ENCODE data around the gene SLAMF8. TPM values are rescaled to one million over a fixed set of nuclear protein-coding genes. Genes with fewer than 3 reads are reported as not detected.

The SLAMF8 gene
- not detected for polyA plus RNA-seq (2013, experiment 1 of 2)
- polyA plus RNA-seq (2013, experiment 2 of 2), result not detected

DNA sequence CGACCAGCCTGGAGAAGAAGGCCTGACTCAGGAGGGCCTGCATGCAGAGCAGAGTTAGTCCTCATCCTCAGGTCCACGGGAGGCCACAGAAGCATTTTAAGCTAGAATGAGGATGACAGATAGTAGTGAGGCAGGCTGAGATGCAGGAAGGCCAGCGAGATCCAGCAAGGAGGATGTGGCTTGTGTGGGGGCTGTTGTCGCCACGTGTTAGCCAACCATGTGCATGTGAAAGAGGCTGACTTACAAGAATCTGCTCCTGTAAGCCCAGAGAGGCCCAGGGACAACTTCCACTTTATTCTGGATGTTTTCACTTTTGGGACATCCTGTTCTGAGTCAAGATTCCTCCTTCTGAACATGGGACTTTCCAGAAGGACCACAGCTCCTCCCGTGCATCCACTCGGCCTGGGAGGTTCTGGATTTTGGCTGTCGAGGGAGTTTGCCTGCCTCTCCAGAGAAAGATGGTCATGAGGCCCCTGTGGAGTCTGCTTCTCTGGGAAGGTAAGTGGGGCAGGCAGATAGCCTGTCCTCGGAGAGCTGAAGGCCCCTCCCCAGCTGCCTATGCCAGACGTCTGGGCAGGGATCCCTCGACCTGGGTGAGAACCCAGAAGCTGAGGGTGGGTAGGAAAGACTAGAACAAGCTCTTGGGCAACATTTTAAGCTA lies at the start of gene SLAMF8:
SLAMF8 (plus strand) TSS at position 433 of the 661 bp plus-strand sequence; CDS start at position 459, 26 bp downstream.
- no peaks in the 10 kb centered on the region for H3K9me3 ChIP-seq (ENCODE audit: insufficient read depth, low read depth, low read length)
- H3K27ac ChIP-seq (ENCODE audit: low read depth, low read length), result no peak within 1 kb of the TSS
- no peak within 1 kb of the TSS for H3K9ac ChIP-seq (ENCODE audit: low read depth, low read length)
- peaks cover 12% of the 10 kb centered on the region; the same call in 1 of the 2 replicates for H3K27me3 ChIP-seq (ENCODE audit: insufficient read depth, low read length)
- no peak within 1 kb of the TSS for H3K4me3 ChIP-seq (ENCODE audit: low read length)
- 88% methylated on average over 11 of the region's 11 CpGs for WGBS
- H3K36me3 ChIP-seq (ENCODE audit: insufficient read depth, low read length), result no peaks in the 10 kb centered on the region
- peaks cover 9% of the 10 kb centered on the region; the same call in 1 of the 2 replicates for H3K4me1 ChIP-seq (ENCODE audit: insufficient read depth, low read length)

DNA sequence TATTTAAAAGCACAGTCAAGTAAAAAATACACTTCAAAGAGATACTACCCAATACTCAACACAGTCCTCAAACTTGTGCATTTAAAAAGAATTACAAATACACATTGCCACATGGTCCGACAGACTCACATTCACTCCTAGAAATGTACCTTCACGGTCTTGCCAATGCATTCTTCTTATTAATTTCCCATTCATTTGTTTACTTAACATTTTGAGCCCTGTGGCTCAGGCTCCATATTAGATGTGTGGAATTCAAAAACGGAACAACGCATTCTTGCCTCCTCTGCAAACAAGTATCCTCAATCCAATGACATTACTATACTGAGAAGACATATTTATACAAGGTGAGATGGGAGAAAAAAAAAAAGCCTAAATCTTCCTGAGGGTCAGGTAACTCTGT lies 48.4 kb upstream of the SLAMF8 start:
- Histone ChIP-seq H3K27ac (ENCODE audit: low read depth, low read length) (no peak overlapping the region), H3K9ac (ENCODE audit: low read depth, low read length) (no peak overlapping the region), H3K27me3 (ENCODE audit: insufficient read depth, low read length) (no peaks in the 10 kb centered on the region), H3K9me3 (ENCODE audit: insufficient read depth, low read depth, low read length) (no peaks in the 10 kb centered on the region), H3K4me1 (ENCODE audit: insufficient read depth, low read length) (no peaks in the 10 kb centered on the region), H3K4me3 (ENCODE audit: low read length) (no peak overlapping the region), H3K36me3 (ENCODE audit: insufficient read depth, low read length) (no peaks in the 10 kb centered on the region)
- WGBS, result 94% methylated on average over 3 of the region's 4 CpGs

- H3K27ac ChIP-seq (ENCODE audit: low read depth, low read length), result no peak overlapping the region
- no peak overlapping the region for H3K4me3 ChIP-seq (ENCODE audit: low read length)
- no peaks in the 10 kb centered on the region for H3K9me3 ChIP-seq (ENCODE audit: insufficient read depth, low read depth, low read length)
- H3K4me1 ChIP-seq (ENCODE audit: insufficient read depth, low read length), result peaks cover 8% of the 10 kb centered on the region
- H3K36me3 ChIP-seq (ENCODE audit: insufficient read depth, low read length), result no peaks in the 10 kb centered on the region
- no peaks in the 10 kb centered on the region for H3K27me3 ChIP-seq (ENCODE audit: insufficient read depth, low read length)
- 87% methylated on average over 2 of the region's 2 CpGs for WGBS
- no peak overlapping the region for H3K9ac ChIP-seq (ENCODE audit: low read depth, low read length)
Measured at GRCh38 chr1:159779403-159779851, 47.2 kb upstream of the SLAMF8 start.

- peak within 1 kb of the TSS; percentile 49; the same call in 1 of the 2 replicates for H3K9ac ChIP-seq (ENCODE audit: low read depth, low read length)
- peak within 1 kb of the TSS; percentile 19; the same call in 1 of the 2 replicates for H3K27ac ChIP-seq (ENCODE audit: low read depth, low read length)
- H3K36me3 ChIP-seq (ENCODE audit: insufficient read depth, low read length), result no peaks in the 10 kb centered on the region
- no peaks in the 10 kb centered on the region for H3K9me3 ChIP-seq (ENCODE audit: insufficient read depth, low read depth, low read length)
- 60% methylated on average over 88 of the region's 88 CpGs for WGBS
- peaks cover 11% of the 10 kb centered on the region for H3K4me1 ChIP-seq (ENCODE audit: insufficient read depth, low read length)
- peak within 1 kb of the TSS; percentile 52 for H3K4me3 ChIP-seq (ENCODE audit: low read length)
- H3K27me3 ChIP-seq (ENCODE audit: insufficient read depth, low read length), result no peaks in the 10 kb centered on the region
Measured at GRCh38 chr1:159780583-159781582, 45.8 kb upstream of the SLAMF8 start, which contains the start of gene DUSP23. Gene DUSP23, plus strand, starts transcription at chr1:159780962. Its CDS starts 139 bp downstream, at chr1:159781101.

GRCh38 chr1:159781992-159782391 lies 44.7 kb upstream of the SLAMF8 start:
- H3K27ac ChIP-seq (ENCODE audit: low read depth, low read length), result no peak overlapping the region
- peak overlapping the region; percentile 52 for H3K4me3 ChIP-seq (ENCODE audit: low read length)
- H3K9me3 ChIP-seq (ENCODE audit: insufficient read depth, low read depth, low read length), result no peaks in the 10 kb centered on the region
- no peak overlapping the region for H3K9ac ChIP-seq (ENCODE audit: low read depth, low read length)
- H3K36me3 ChIP-seq (ENCODE audit: insufficient read depth, low read length), result no peaks in the 10 kb centered on the region
- WGBS, result 95% methylated on average over 11 of the region's 12 CpGs
- H3K27me3 ChIP-seq (ENCODE audit: insufficient read depth, low read length), result no peaks in the 10 kb centered on the region
- H3K4me1 ChIP-seq (ENCODE audit: insufficient read depth, low read length), result peaks cover 11% of the 10 kb centered on the region

DNA sequence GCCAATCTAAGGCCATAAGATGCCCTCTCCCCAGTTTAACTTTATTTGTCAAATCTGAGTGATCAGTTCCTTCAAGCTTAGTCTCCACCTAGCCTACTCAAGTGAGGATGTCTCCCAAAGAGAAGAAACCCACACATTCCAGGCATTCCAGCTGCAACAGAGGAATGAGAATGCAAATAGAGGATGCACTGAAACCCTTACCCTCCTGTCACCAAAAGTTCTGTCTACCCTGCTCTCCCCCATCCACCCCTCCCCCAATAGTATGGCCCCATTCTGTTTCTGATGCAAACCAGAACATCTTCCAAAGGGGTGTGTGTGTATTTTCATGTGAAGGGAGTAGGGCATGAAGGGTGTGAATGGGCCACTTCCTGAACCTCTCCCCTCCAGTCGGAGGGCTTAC lies 42.9 kb upstream of the SLAMF8 start:
- no peak overlapping the region for H3K9ac ChIP-seq (ENCODE audit: low read depth, low read length)
- H3K9me3 ChIP-seq (ENCODE audit: insufficient read depth, low read depth, low read length), result no peaks in the 10 kb centered on the region
- H3K27me3 ChIP-seq (ENCODE audit: insufficient read depth, low read length), result no peaks in the 10 kb centered on the region
- H3K4me3 ChIP-seq (ENCODE audit: low read length), result no peak overlapping the region
- H3K27ac ChIP-seq (ENCODE audit: low read depth, low read length), result no peak overlapping the region
- WGBS, result no CpG with 5 or more reads among the region's 1 CpG
- H3K4me1 ChIP-seq (ENCODE audit: insufficient read depth, low read length), result peaks cover 11% of the 10 kb centered on the region
- H3K36me3 ChIP-seq (ENCODE audit: insufficient read depth, low read length), result no peaks in the 10 kb centered on the region

GRCh38 chr1:159786465-159786864 lies 40.2 kb upstream of the SLAMF8 start:
- H3K4me1 ChIP-seq (ENCODE audit: insufficient read depth, low read length), result peaks cover 11% of the 10 kb centered on the region
- no peaks in the 10 kb centered on the region for H3K27me3 ChIP-seq (ENCODE audit: insufficient read depth, low read length)
- H3K9ac ChIP-seq (ENCODE audit: low read depth, low read length), result no peak overlapping the region
- no peaks in the 10 kb centered on the region for H3K36me3 ChIP-seq (ENCODE audit: insufficient read depth, low read length)
- WGBS, result 86% methylated on average over 3 of the region's 3 CpGs
- H3K4me3 ChIP-seq (ENCODE audit: low read length), result no peak overlapping the region
- H3K27ac ChIP-seq (ENCODE audit: low read depth, low read length), result no peak overlapping the region
- no peaks in the 10 kb centered on the region for H3K9me3 ChIP-seq (ENCODE audit: insufficient read depth, low read depth, low read length)

DNA sequence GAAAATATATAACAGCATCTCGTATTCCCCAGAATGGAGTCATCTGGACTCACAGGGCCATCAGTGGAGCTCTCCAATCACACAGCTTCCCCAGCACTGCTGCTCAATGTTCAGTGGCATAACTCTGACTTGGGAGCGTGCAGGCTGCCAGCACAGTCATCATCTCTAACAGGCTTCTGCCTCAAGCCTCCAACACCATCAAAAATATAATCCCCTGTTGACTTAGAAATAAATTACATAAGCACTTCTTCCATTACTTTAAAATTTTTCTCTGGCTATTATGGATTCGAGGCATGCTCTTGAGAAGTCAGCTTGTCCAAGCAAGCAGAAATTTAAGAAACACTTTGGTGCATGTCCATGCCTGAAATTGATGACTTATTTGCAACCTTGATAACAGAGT lies 39.7 kb upstream of the SLAMF8 start:
- no peak overlapping the region for H3K27ac ChIP-seq (ENCODE audit: low read depth, low read length)
- H3K36me3 ChIP-seq (ENCODE audit: insufficient read depth, low read length), result no peaks in the 10 kb centered on the region
- H3K9ac ChIP-seq (ENCODE audit: low read depth, low read length), result no peak overlapping the region
- H3K4me1 ChIP-seq (ENCODE audit: insufficient read depth, low read length), result peaks cover 11% of the 10 kb centered on the region
- H3K9me3 ChIP-seq (ENCODE audit: insufficient read depth, low read depth, low read length), result no peaks in the 10 kb centered on the region
- H3K27me3 ChIP-seq (ENCODE audit: insufficient read depth, low read length), result no peaks in the 10 kb centered on the region
- no peak overlapping the region for H3K4me3 ChIP-seq (ENCODE audit: low read length)
- WGBS, result 92% methylated on average over 3 of the region's 3 CpGs

DNA sequence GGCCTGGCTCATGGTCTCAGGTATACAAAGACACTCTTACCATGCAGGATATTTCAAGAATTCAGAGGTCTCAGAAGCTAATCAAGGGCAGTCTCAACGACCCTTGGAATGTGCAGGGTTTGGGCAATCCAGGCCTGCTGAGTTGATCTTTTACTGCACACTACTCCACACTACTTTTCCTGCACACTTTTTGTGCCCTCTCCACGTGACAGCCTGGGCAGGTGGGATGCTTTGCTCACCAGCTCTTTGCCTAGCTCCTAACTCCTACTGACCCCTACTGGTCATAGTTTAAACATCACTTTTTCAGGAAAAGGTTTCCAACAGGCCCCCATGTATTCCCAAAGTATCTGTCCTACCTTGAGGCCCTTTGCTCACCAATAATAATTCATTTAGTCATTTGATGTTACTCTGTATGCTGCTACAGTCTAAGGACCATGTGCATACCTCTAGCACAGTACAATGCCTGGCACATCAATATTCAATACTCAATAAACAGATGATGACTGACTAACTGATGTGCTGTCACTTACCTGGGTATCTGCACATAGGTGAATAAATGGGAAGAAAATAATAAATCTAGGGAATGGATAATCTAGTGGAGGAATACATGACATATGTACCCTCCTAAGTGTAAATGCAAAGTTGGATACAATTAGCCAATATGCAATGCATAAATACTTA lies 36.3 kb upstream of the SLAMF8 start:
- H3K27ac ChIP-seq (ENCODE audit: low read depth, low read length), result no peak overlapping the region
- H3K9ac ChIP-seq (ENCODE audit: low read depth, low read length), result no peak overlapping the region
- H3K36me3 ChIP-seq (ENCODE audit: insufficient read depth, low read length), result no peaks in the 10 kb centered on the region
- 6% methylated on average over 2 of the region's 2 CpGs for WGBS
- no peaks in the 10 kb centered on the region for H3K9me3 ChIP-seq (ENCODE audit: insufficient read depth, low read depth, low read length)
- no peaks in the 10 kb centered on the region for H3K4me1 ChIP-seq (ENCODE audit: insufficient read depth, low read length)
- no peaks in the 10 kb centered on the region for H3K27me3 ChIP-seq (ENCODE audit: insufficient read depth, low read length)
- no peak overlapping the region for H3K4me3 ChIP-seq (ENCODE audit: low read length)

- no peaks in the 10 kb centered on the region for H3K4me1 ChIP-seq (ENCODE audit: insufficient read depth, low read length)
- H3K27me3 ChIP-seq (ENCODE audit: insufficient read depth, low read length), result no peaks in the 10 kb centered on the region
- no peaks in the 10 kb centered on the region for H3K9me3 ChIP-seq (ENCODE audit: insufficient read depth, low read depth, low read length)
- no peak overlapping the region for H3K27ac ChIP-seq (ENCODE audit: low read depth, low read length)
- H3K9ac ChIP-seq (ENCODE audit: low read depth, low read length), result no peak overlapping the region
- WGBS, result 94% methylated on average over 3 of the region's 3 CpGs
- no peaks in the 10 kb centered on the region for H3K36me3 ChIP-seq (ENCODE audit: insufficient read depth, low read length)
- H3K4me3 ChIP-seq (ENCODE audit: low read length), result no peak overlapping the region
Measured at GRCh38 chr1:159791031-159791430, 35.6 kb upstream of the SLAMF8 start.

Measured in HUES64 (cell line).